SK-N-SH (cell line): Measurements from ENCODE around the gene LSP1. TPM values are rescaled to one million over a fixed set of nuclear protein-coding genes. Genes with fewer than 3 reads are reported as not detected.

Experiments used
- CTCF ChIA-PET: fragments of 300-600, 350-600 bp; formaldehyde crosslinking; extraction: SDS; loops from one replicate; lab custom pipeline; 2021; lab: Yijun Ruan, JAX
- POLR2A ChIA-PET: fragments of 350-600 bp; sonication (Branson Sonifier 250); formaldehyde crosslinking; extraction: SDS; loops from one replicate; lab custom pipeline; 2020; ENCODE audit warnings: antibody characterized with exemption, inconsistent platforms; lab: Yijun Ruan, JAX
- DNase-seq: peaks from one replicate; pipeline ENCODE4 v3.0.0; 2012
- H2AFZ ChIP-seq: fragments of 200-600 bp; sonication (generic); 2 replicates; pipeline ENCODE4 v1.8.1; 2016; ENCODE audit warnings: antibody characterized with exemption, mild to moderate bottlenecking, low read depth
- H3F3A ChIP-seq: fragments of 200-600 bp; sonication (generic); replicated peaks from 2 replicates; pipeline ENCODE3; 2016; ENCODE audit warnings: antibody characterized with exemption, mild to moderate bottlenecking; ENCODE audit not compliant: insufficient read depth
- H3K27ac ChIP-seq, 2 experiments: fragments of 200-500 bp in 1 of 2; fragments of 200-600 bp in 1 of 2; sonication (Bioruptor generic) in 1 of 2; sonication (generic), shearing (Covaris generic) in 1 of 2; 2 replicates each; pipeline versions ENCODE4 v1.5.1 to v1.6.1; 2014 to 2016; ENCODE audit warnings: low read depth in 2 of 2, inconsistent platforms in 1 of 2, low read length in 1 of 2, mild to moderate bottlenecking in 1 of 2, mixed read lengths in 1 of 2
- H3K27me3 ChIP-seq: fragments of 200-600 bp; sonication (generic), shearing (Covaris generic); 2 replicates; pipeline ENCODE4 v1.6.1; 2016; ENCODE audit warnings: mixed run types; ENCODE audit not compliant: insufficient read depth
- H3K36me3 ChIP-seq, 2 experiments: fragments of 200-500 bp in 1 of 2; fragments of 200-600 bp in 1 of 2; sonication (Bioruptor generic) in 1 of 2; sonication (generic) in 1 of 2; replicated peaks in 1 of 2; 2 replicates each; pipeline versions ENCODE3 to v1.5.1; 2014 to 2016; ENCODE audit warnings: low read length in 1 of 2, mild to moderate bottlenecking in 1 of 2; ENCODE audit not compliant: insufficient read depth in 2 of 2, control insufficient read depth in 1 of 2
- H3K4me1 ChIP-seq, 2 experiments: fragments of 200-500 bp in 1 of 2; fragments of 200-600 bp in 1 of 2; sonication (Bioruptor generic) in 1 of 2; sonication (generic), shearing (Covaris generic) in 1 of 2; 2 replicates each; pipeline versions ENCODE4 v1.5.1 to v1.6.1; 2014 to 2016; ENCODE audit warnings: low read depth in 1 of 2, low read length in 1 of 2, mixed run types in 1 of 2; ENCODE audit not compliant: insufficient read depth in 2 of 2, control insufficient read depth in 1 of 2
- H3K4me2 ChIP-seq: fragments of 200-600 bp; sonication (generic), shearing (Covaris generic); 2 replicates; pipeline ENCODE4 v1.6.1; 2017; ENCODE audit warnings: mixed run types
- H3K4me3 ChIP-seq, 2 experiments: fragments of 200-500 bp in 1 of 2; fragments of 200-600 bp in 1 of 2; sonication (Bioruptor generic) in 1 of 2; sonication (generic), shearing (Covaris generic) in 1 of 2; 2 replicates each; pipeline versions ENCODE4 v1.5.1 to v1.8.1; 2014 to 2016; ENCODE audit warnings: low read depth in 2 of 2, inconsistent platforms in 1 of 2, low read length in 1 of 2, mild to moderate bottlenecking in 1 of 2, mixed read lengths in 1 of 2, moderate library complexity in 1 of 2
- H3K79me2 ChIP-seq: fragments of 200-600 bp; sonication (generic); 2 replicates; pipeline ENCODE4 v1.8.1; 2017; ENCODE audit warnings: mild to moderate bottlenecking; ENCODE audit not compliant: insufficient read depth
- H3K9ac ChIP-seq: fragments of 200-600 bp; sonication (generic); 2 replicates; pipeline ENCODE4 v1.6.1; 2017; ENCODE audit warnings: mixed run types
- H3K9me2 ChIP-seq: fragments of 200-600 bp; sonication (generic); 2 replicates; pipeline ENCODE4 v1.6.1; 2017; ENCODE audit warnings: mixed run types
- H3K9me3 ChIP-seq: fragments of 200-600 bp; sonication (generic); 2 replicates; pipeline ENCODE4 v1.6.1; 2017; ENCODE audit warnings: mixed run types, mild to moderate bottlenecking, moderate library complexity
- H4K20me1 ChIP-seq: fragments of 200-600 bp; sonication (generic); 2 replicates; pipeline ENCODE4 v1.6.1; 2017; ENCODE audit warnings: mild to moderate bottlenecking, mixed run types; ENCODE audit not compliant: insufficient read depth
- CHD2 ChIP-seq: fragments of 150-350 bp; IDR thresholded peaks from 2 replicates; pipeline ENCODE4 v1.6.1; 2018; ENCODE audit warnings: low read length; ENCODE audit not compliant: partially characterized antibody
- CTCF ChIP-seq: fragments of 200-600 bp; sonication (generic); IDR thresholded peaks from 2 replicates; pipeline ENCODE4 v1.6.1; 2017; ENCODE audit warnings: antibody characterized with exemption, mild to moderate bottlenecking, moderate library complexity
- ELF1 ChIP-seq: IDR thresholded peaks from 2 replicates; pipeline ENCODE4 v1.4.0; 2012
- FOSL2 ChIP-seq: IDR thresholded peaks from 2 replicates; pipeline ENCODE4 v1.4.0; 2012; ENCODE audit warnings: low read depth, mild to moderate bottlenecking, moderate library complexity, borderline replicate concordance
- JUND ChIP-seq: IDR thresholded peaks from 2 replicates; pipeline ENCODE4 v1.4.0; 2012
- MEF2A ChIP-seq: IDR thresholded peaks from 2 replicates; pipeline ENCODE4 v1.4.0; 2012; ENCODE audit warnings: low read depth, borderline replicate concordance
- MXI1 ChIP-seq: IDR thresholded peaks from 2 replicates; pipeline ENCODE4 v1.6.1; 2012; ENCODE audit warnings: mild to moderate bottlenecking, low read depth, low read length, improper control_type of control experiment
- PBX3 ChIP-seq: IDR thresholded peaks from 2 replicates; pipeline ENCODE4; 2012
- POLR2AphosphoS5 ChIP-seq: IDR thresholded peaks from 2 replicates; pipeline ENCODE4 v1.6.1; 2012; ENCODE audit warnings: low read depth, low read length
- RAD21 ChIP-seq: IDR thresholded peaks from 2 replicates; pipeline ENCODE4 v1.6.1; 2012; ENCODE audit warnings: mild to moderate bottlenecking, low read length
- REST ChIP-seq: IDR thresholded peaks from 2 replicates; pipeline ENCODE4 v1.6.1; 2012; ENCODE audit warnings: mild to moderate bottlenecking, low read depth, low read length, moderate library complexity
- RFX5 ChIP-seq: IDR thresholded peaks from 2 replicates; pipeline ENCODE4 v1.6.1; 2012; ENCODE audit warnings: mild to moderate bottlenecking, improper control_type of control experiment, low read length
- RXRA ChIP-seq: IDR thresholded peaks from 2 replicates; pipeline ENCODE4 v1.4.0; 2012; ENCODE audit warnings: low read depth, mild to moderate bottlenecking, borderline replicate concordance
- SIN3A ChIP-seq: IDR thresholded peaks from 2 replicates; pipeline ENCODE4 v1.6.1; 2012; ENCODE audit warnings: low read depth, mild to moderate bottlenecking, low read length, moderate library complexity, borderline replicate concordance
- SMC3 ChIP-seq: IDR thresholded peaks from 2 replicates; pipeline ENCODE4 v1.6.1; 2012; ENCODE audit warnings: low read depth, low read length, improper control_type of control experiment
- TAF1 ChIP-seq: IDR thresholded peaks from 2 replicates; pipeline ENCODE4 v1.6.1; 2012; ENCODE audit warnings: low read depth, mild to moderate bottlenecking, low read length, moderate library complexity, borderline replicate concordance
- TEAD4 ChIP-seq: IDR thresholded peaks from 2 replicates; pipeline ENCODE4 v1.4.0; 2012; ENCODE audit warnings: mild to moderate bottlenecking, borderline replicate concordance; ENCODE audit not compliant: insufficient read depth
- USF1 ChIP-seq: IDR thresholded peaks from 2 replicates; pipeline ENCODE4 v1.4.0; 2012; ENCODE audit warnings: low read depth, borderline replicate concordance
- USF2 ChIP-seq: fragments of 150-350 bp; IDR thresholded peaks from 2 replicates; pipeline ENCODE4 v1.6.1; 2017; ENCODE audit warnings: antibody characterized with exemption, low read length, low read depth, borderline replicate concordance
- YY1 ChIP-seq: IDR thresholded peaks from 2 replicates; pipeline ENCODE4 v1.4.0; 2012; ENCODE audit warnings: low read depth, mild to moderate bottlenecking
- WGBS: methylation state at CpG from one replicate; pipeline ENCODE4 v1.1.6; 2017; ENCODE audit warnings: low lambda C conversion rate; 5-methylcytosine and 5-hydroxymethylcytosine counted together
- polyA plus RNA-seq, 3 experiments: library from polyadenylated mRNA; depleted of rRNA; stranded (reverse); fragments of >200 nt; gene quantifications; 2 replicates each; pipeline ENCODE4 v1.2.3, GENCODE V29; 2012

The LSP1 gene
- polyA plus RNA-seq, 1 of the 3 experiments (the other 2 are of a cell fraction): 0.38 TPM

DNA sequence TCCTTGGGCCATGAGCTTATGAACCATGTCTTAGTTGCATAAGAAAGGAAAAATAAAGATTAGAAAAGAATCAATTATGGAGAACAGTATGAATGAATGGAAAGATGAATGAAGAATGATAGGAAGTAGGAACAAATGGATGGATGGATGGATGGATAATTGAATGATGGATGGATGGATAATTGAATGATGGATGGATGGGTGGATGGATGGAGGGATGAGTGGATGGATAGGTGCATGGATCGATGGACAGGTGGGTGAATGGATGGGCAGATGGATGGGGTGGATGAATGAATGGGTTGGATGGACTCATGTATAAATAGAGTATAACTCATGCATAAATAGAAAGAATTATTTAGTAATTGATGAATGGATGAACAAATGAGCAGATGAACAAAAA, 7.2 kb downstream of the LSP1 start:
- Histone ChIP-seq H3K4me3 (no peak overlapping the region), H3K27me3 (no peaks in the 10 kb centered on the region), H3K4me1 (peaks cover 18 to 23% of the 10 kb centered on the region in 2 experiments; a peak in 3 of 4 replicates), H3K36me3 (no peaks in the 10 kb centered on the region), H4K20me1 (no peaks in the 10 kb centered on the region), H3F3A (no peaks in the 10 kb centered on the region), H3K9me3 (no peaks in the 10 kb centered on the region), H3K79me2 (no peaks in the 10 kb centered on the region), H3K4me2 (no peak overlapping the region), H3K27ac (no peak overlapping the region), H3K9me2 (no peaks in the 10 kb centered on the region), H3K9ac (no peak overlapping the region), H2AFZ (no peak overlapping the region)
- CTCF ChIA-PET: interaction anchor here (1.7 kb wide), 1 partner anchor 22 kb away, joined by 8 read pairs; no protein-coding TSS in a partner anchor
- WGBS: 21% methylated on average over 1 of the region's 1 CpG
- no peak for TF ChIP-seq TEAD4
- no peak for TF ChIP-seq CTCF
- no peak for TF ChIP-seq MEF2A
- no peak for TF ChIP-seq PBX3
- no peak for TF ChIP-seq POLR2AphosphoS5
- no peak for TF ChIP-seq ELF1
- TF ChIP-seq REST: no peak
- no peak for TF ChIP-seq SMC3
- no peak for TF ChIP-seq CHD2
- TF ChIP-seq JUND: no peak
- no peak for TF ChIP-seq RFX5
- no peak for TF ChIP-seq YY1
- TF ChIP-seq RXRA: no peak
- no peak for TF ChIP-seq FOSL2
- TF ChIP-seq USF2: no peak
- TF ChIP-seq TAF1: no peak
- no peak for TF ChIP-seq MXI1
- no peak for TF ChIP-seq SIN3A
- no peak for TF ChIP-seq RAD21
- no peak for TF ChIP-seq USF1
- POLR2A ChIA-PET: no interaction called here
- no peak for DNase-seq
